Subcutaneous abdominal adipose tissue (tissue), 5 donors: ENCODE data around the gene DLK2.
"Not testable (repeated sequence)": the region's sequence is repeated elsewhere in the genome, so short reads cannot be mapped to it uniquely, and the experiment has no call there.

ENCODE experiments used
- H3K27ac ChIP-seq: one replicate; pipeline ENCODE4 v1.7.0; 2013; ENCODE audit warnings: low read depth, mild to moderate bottlenecking, inconsistent platforms, low read length, moderate library complexity
- H3K27me3 ChIP-seq, 5 donors: one replicate each; pipeline ENCODE4 v1.7.0; 2013; ENCODE audit warnings: low read length in 5 of 5, inconsistent platforms in 1 of 5; ENCODE audit not compliant: control insufficient read depth in 5 of 5, insufficient read depth in 4 of 5
- H3K36me3 ChIP-seq, 5 donors: one replicate each; pipeline ENCODE4 v1.7.0; 2013; ENCODE audit warnings: low read length in 5 of 5; ENCODE audit not compliant: control insufficient read depth in 5 of 5, insufficient read depth in 5 of 5
- H3K4me1 ChIP-seq, 5 donors: one replicate each; pipeline ENCODE4 v1.7.0; 2013; ENCODE audit warnings: low read length in 5 of 5, mild to moderate bottlenecking in 3 of 5, moderate library complexity in 1 of 5; ENCODE audit not compliant: control insufficient read depth in 5 of 5, insufficient read depth in 5 of 5
- H3K4me3 ChIP-seq, 5 donors: one replicate each; pipeline ENCODE4 v1.7.0; 2013; ENCODE audit warnings: low read length in 5 of 5, low read depth in 1 of 5
- H3K9ac ChIP-seq, 5 donors: one replicate each; pipeline ENCODE4 v1.7.0; 2013; ENCODE audit warnings: low read length in 5 of 5, mild to moderate bottlenecking in 4 of 5, moderate library complexity in 3 of 5
- H3K9me3 ChIP-seq, 5 donors: one replicate each; pipeline ENCODE4 v1.7.0; 2013; ENCODE audit warnings: low read length in 5 of 5; ENCODE audit not compliant: control insufficient read depth in 5 of 5
- donor health status: healthy.
- donor health status: healthy.
- donor health status: healthy.
- donor health status: healthy.
- donor health status: healthy.

Gene DLK2

DNA sequence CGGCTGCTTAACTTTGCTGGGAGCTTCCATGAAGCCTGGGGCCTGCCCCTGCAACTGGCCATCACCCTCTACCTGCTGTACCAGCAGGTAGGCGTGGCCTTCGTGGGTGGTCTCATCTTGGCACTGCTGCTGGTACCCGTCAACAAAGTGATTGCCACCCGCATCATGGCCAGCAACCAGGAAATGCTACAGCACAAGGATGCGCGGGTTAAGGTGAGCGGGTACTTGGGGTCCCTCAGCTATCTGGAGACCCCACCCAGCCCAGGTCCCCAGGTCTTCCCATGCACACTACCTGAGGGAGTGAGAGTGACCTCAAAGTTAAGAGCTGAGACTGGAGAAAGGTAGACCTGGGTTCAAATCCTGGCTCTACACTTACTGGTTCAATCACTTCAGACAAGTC, 22.2 kb downstream of the DLK2 start:
- H3K27me3 ChIP-seq, result no peaks in the 10 kb centered on the region
- no peaks in the 10 kb centered on the region for H3K9me3 ChIP-seq
- H3K4me1 ChIP-seq, result peaks cover 4 to 27% (median 25%) of the 10 kb centered on the region in 5 donors
- no peak overlapping the region for H3K27ac ChIP-seq
- H3K9ac ChIP-seq, result no peak overlapping the region
- no peak overlapping the region for H3K4me3 ChIP-seq
- H3K36me3 ChIP-seq, result peaks cover 0 to 40% (median 22%) of the 10 kb centered on the region in 5 donors

DNA sequence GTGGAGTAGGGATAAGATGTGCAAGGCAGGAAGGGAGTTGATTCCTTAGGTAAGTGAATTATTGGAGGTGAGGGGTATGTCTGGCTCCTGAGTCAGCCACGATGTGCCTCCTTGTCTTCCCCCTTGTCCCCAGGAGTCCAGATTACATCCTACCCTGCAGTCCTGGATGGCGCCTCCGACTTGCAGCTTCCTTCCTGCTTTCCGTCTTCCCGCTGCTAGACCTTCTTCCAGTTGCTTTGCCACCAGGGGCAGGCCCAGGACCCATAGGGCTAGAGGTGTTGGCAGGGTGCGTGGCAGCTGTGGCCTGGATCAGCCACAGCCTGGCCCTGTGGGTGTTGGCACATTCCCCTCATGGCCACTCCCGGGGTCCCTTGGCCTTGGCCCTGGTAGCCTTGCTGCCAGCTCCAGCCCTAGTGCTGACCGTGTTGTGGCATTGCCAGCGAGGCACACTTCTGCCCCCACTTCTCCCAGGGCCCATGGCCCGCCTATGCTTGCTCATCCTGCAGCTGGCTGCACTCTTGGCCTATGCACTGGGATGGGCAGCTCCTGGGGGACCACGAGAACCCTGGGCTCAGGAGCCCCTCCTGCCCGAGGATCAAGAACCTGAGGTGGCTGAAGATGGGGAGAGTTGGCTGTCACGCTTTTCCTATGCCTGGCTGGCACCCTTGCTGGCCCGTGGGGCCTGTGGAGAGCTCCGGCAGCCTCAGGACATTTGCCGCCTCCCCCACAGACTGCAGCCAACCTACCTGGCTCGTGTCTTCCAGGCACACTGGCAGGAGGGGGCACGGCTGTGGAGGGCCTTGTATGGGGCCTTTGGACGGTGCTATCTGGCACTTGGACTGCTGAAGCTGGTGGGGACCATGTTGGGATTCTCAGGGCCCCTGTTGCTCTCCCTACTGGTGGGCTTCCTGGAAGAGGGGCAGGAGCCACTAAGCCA, 23.1 kb downstream of the DLK2 start:
- H3K4me3 ChIP-seq, result no peak overlapping the region

DNA sequence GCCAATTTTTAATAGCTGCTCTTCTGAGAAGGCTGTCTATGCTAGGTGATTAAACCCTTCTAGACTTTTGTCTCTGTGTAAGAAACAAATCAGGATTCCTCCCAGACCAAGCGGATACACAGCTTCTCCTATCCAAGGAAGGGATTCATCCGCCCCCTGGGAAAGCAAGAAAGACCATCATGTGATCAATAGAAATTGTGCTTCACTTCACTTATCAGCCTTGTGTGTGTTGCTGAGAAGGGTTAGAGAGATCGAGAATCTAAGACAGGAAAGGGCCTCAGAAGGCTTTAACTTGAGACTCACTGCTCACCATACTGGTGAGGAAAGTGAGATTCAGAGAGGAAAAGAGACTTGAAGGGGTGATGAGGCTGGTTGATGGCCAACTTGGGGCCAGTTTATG, 26.5 kb downstream of the DLK2 start:
- Histone ChIP-seq H3K36me3 (peaks cover 0 to 21% (median 12%) of the 10 kb centered on the region in 5 donors), H3K4me1 (peaks cover 3 to 23% (median 18%) of the 10 kb centered on the region in 5 donors), H3K27ac (peak overlapping the region; percentile 86), H3K4me3 (peak overlapping the region in 4 of 5 donors; percentile 77 to 97 (median 89)), H3K9me3 (no peaks in the 10 kb centered on the region), H3K9ac (peak overlapping the region in 3 of 5 donors; percentile 72 to 92 (median 72)), H3K27me3 (no peaks in the 10 kb centered on the region)

More for the DNA sequence above, 23.1 kb downstream of the DLK2 start:
- Histone ChIP-seq H3K9me3 (no peaks in the 10 kb centered on the region), H3K4me1 (peaks cover 5 to 31% (median 24%) of the 10 kb centered on the region in 5 donors), H3K27ac (no peak overlapping the region), H3K27me3 (no peaks in the 10 kb centered on the region), H3K36me3 (peaks cover 0 to 33% (median 21%) of the 10 kb centered on the region in 5 donors), H3K9ac (no peak overlapping the region)

DNA sequence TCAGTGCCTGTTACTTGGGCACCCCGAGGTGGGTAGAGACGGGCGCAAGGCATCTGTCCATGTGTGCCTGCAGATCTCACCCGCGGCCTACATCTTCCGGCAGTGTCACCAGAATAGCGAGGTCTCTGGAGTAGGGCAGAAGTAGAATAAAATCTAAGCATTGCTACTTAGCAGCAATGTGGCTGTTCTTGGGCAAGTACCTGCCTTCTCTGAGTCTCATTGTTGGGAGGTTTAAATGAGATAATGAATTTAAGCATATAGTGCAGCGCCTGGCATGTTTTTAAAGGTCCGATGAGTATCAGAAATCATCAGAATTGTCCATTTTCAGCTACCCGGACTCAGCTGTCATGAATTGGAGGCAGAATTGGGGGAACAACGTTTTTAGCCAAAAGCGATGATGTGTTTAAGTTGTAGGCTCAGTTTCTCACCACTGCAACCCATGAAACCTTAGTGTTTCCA, 27.2 kb downstream of the DLK2 start:
- peak overlapping the region; percentile 86 for H3K27ac ChIP-seq
- peaks cover 0 to 14% (median 10%) of the 10 kb centered on the region in 5 donors for H3K36me3 ChIP-seq
- no peaks in the 10 kb centered on the region for H3K9me3 ChIP-seq
- peak overlapping the region; percentile 71 to 92 (median 72) for H3K9ac ChIP-seq
- no peaks in the 10 kb centered on the region for H3K27me3 ChIP-seq
- peaks cover 3 to 23% (median 18%) of the 10 kb centered on the region in 5 donors for H3K4me1 ChIP-seq
- peak overlapping the region; percentile 77 to 97 (median 85) for H3K4me3 ChIP-seq

DNA sequence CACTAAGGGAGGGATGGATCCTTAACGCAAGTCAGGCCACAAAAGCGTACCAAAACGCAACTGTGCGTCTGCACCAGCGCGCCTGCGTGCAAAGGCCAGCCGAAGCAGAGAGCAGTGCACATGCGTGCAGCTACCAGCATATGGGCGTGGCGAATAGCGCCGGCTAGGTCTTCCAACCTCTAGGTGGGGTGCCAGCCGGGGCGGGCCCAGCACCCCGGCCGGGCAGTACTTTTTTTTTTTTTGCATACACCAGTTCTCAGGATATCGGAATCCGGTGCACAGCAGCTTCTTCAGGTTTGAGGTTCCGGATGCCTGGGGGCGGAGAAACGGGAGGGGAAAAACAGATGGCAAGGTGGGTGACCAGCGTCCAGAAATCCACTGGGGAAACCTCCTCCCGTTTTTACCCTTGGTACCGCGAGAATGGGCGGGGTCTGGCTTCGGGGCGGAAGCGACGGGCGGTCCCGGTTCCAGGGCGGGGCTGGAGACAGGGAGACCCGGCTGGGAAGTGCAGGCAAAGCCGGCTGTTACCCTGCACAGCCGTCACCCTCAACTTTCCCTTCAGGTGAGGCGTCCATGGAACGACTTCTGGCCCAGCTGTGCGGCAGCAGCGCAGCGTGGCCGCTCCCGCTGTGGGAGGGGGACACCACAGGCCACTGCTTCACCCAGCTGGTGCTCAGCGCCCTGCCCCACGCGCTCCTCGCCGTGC, 27.8 kb downstream of the DLK2 start, which contains the start of gene ABCC10:
TSS of gene ABCC10 (plus strand) at position 136 of the 706 bp plus-strand sequence. CDS start at position 574, 438 bp downstream.
- no peaks in the 10 kb centered on the region for H3K9me3 ChIP-seq
- peak within 1 kb of the TSS; percentile 71 to 92 (median 72) for H3K9ac ChIP-seq
- H3K4me1 ChIP-seq, result peaks cover 3 to 23% (median 18%) of the 10 kb centered on the region in 5 donors
- H3K36me3 ChIP-seq, result peaks cover 0 to 8% (median 7%) of the 10 kb centered on the region in 5 donors
- H3K4me3 ChIP-seq, result peak within 1 kb of the TSS; percentile 82 to 97 (median 86)
- peak within 1 kb of the TSS; percentile 86 for H3K27ac ChIP-seq
- no peaks in the 10 kb centered on the region for H3K27me3 ChIP-seq

DNA sequence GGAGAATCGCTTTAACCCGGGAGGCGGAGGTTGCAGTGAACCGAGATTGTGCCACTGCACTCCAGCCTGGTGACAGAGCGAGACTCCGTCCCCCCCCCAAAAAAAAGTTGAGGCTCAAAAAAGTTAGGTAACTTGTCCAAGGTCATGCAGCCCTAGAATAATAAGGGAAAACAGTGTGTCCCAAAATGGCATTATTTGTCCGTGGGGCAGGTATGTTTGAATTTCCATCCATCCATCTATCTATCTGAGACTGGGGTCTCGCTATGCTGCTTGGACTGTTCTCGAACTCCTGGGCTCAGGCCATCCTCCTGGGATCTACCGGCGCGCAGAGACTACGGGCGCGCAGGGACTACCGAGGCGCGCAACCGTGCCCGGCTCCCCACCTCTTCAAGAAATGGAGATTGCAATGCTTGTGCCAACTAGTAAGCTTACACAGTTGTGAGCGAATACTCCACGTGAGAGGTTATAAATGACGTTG, 28.4 kb downstream of the DLK2 start:
- H3K4me3 ChIP-seq, result peak overlapping the region; percentile 82 to 97 (median 86)
- peaks cover 0 to 3% (median 0%) of the 10 kb centered on the region in 5 donors for H3K9me3 ChIP-seq
- H3K27me3 ChIP-seq, result no peaks in the 10 kb centered on the region
- H3K27ac ChIP-seq, result peak overlapping the region; percentile 86
- H3K4me1 ChIP-seq, result peaks cover 3 to 23% (median 18%) of the 10 kb centered on the region in 5 donors
- H3K9ac ChIP-seq, result peak overlapping the region in 4 of 5 donors; percentile 72 to 92 (median 78)
- H3K36me3 ChIP-seq, result peaks cover 0 to 2% (median 1%) of the 10 kb centered on the region in 5 donors

DNA sequence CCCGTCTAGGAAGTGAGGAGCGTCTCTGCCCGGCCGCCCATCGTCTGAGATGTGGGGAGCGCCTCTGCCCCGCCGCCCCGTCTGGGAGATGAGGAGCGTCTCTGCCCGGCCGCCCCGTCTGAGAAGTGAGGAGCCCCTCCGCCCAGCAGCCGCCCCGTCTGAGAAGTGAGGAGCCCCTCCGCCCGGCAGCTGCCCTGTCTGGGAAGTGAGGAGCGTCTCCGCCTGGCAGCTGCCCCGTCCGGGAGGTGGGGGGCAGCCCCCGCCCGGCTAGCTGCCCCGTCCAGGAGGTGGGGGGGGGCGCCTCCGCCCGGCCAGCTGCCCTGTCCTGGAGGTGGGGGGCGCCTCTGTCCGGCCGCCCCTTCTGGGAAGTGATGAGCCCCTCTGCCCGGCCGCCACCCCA, 30.3 kb downstream of the DLK2 start:
- H3K4me1 ChIP-seq, result peaks cover 3 to 23% (median 18%) of the 10 kb centered on the region in 5 donors
- not testable (repeated sequence) for H3K9ac ChIP-seq, H3K36me3 ChIP-seq, H3K4me3 ChIP-seq, H3K27me3 ChIP-seq, H3K9me3 ChIP-seq, H3K27ac ChIP-seq

DNA sequence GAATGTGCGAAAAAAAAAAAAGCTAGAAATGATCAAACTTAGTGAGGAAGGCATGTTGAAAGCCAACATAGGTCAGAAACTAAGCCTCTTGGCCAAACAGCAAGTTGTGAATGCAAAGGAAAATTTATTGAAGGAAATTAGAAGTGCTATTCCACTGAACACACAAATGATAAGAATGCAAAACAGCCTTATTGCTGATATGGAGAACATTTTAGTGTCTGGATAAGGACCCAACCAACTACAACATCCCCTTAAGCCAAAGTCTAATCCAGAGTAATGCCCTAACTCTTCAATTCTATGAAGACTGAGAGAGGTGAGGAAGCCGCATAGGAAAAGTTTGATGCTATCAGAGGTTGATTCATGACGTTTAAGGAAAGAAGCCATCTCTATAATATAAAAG, 33.5 kb downstream of the DLK2 start:
- Histone ChIP-seq H3K9ac (no peak overlapping the region), H3K27ac (no peak overlapping the region), H3K36me3 (no peaks in the 10 kb centered on the region)

DNA sequence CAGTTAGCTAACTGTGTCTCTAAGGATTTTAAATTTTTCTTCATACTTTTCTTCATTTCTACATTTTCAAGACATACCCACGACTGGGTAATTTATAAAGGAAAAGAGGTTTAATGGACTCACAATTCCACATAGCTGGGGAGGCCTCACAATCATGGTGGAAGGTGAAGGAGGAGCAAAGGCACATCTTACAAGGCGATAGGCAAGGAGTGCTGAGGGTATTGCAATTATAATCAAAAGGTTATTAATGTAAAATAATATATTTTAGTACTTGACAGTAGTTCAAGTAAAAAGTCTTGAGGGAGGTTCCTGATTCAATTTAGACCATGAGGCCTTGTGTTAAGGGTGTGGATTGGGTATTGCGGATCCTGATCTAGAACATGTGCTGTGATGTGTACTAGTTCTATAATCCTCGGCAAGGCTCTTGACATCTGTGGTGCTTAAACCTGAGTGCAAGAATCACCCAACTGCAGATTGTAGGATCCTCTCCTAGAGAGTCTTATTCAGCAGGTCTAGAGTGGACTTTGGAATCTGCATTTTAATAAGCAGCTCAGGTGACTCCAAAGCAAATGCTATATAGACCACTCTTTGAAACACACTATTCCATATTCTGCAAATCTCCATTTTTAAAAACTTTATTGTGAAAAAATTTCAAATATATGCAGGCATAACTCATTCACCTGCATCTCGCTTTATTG, 35.2 kb downstream of the DLK2 start:
- Histone ChIP-seq H3K9me3 (peaks cover 0 to 3% (median 0%) of the 10 kb centered on the region in 5 donors), H3K4me1 (no peaks in the 10 kb centered on the region), H3K27ac (no peak overlapping the region), H3K36me3 (no peaks in the 10 kb centered on the region), H3K27me3 (peaks cover 0 to 2% (median 0%) of the 10 kb centered on the region in 5 donors), H3K4me3 (no peak overlapping the region), H3K9ac (no peak overlapping the region)

More for the DNA sequence above, 33.5 kb downstream of the DLK2 start:
- peaks cover 0 to 3% (median 0%) of the 10 kb centered on the region in 5 donors for H3K9me3 ChIP-seq
- H3K4me1 ChIP-seq, result peaks cover 0 to under 1% (median under 1%) of the 10 kb centered on the region in 5 donors
- H3K27me3 ChIP-seq, result peaks cover 0 to 2% (median 0%) of the 10 kb centered on the region in 5 donors
- no peak overlapping the region for H3K4me3 ChIP-seq
